H1 (cell line): ENCODE measurements around the gene PAQR5. TPM values are rescaled to one million over a fixed set of nuclear protein-coding genes. Genes with fewer than 3 reads are reported as not detected.
A peak's percentile ranks its signal among the peaks of the same experiment; 100 is the strongest.

Source experiments
- GTF2F1 ChIP-seq: IDR thresholded peaks from 2 replicates; pipeline ENCODE4 v1.6.1; 2012; ENCODE audit warnings: low read depth, low read length, improper control_type of control experiment, borderline replicate concordance
- HDAC2 ChIP-seq, 2 experiments: fragments of 300-600 bp in 1 of 2; sonication (generic) in 1 of 2; IDR thresholded peaks; 2 replicates each; pipeline ENCODE4 v1.6.1; 2011 to 2012; ENCODE audit warnings: low read depth in 2 of 2, low read length in 2 of 2, mild to moderate bottlenecking in 2 of 2, moderate library complexity in 2 of 2, borderline replicate concordance in 1 of 2, inconsistent platforms in 1 of 2
- polyA plus RNA-seq, 7 experiments: library from polyadenylated mRNA; depleted of rRNA in 3 of 7; stranded (reverse) in 5 of 7; unstranded in 2 of 7; fragments of >200 nt in 5 of 7; fragments of 200-250 nt in 2 of 7; gene quantifications; 1 replicate in 5 of 7; 2 replicates in 1 of 7; 4 replicates in 1 of 7; pipeline versions ENCODE4 v1.2.1 to v1.2.3, GENCODE V29; 2011 to 2013; ENCODE audit warnings: missing spikeins in 2 of 7, mixed read lengths in 2 of 7
- total RNA-seq: library from RNA; stranded (reverse); fragmentation: NEBNext Ultra II Directional; extraction: Animal tissue kit (Norgen Biotek cat#: 25700); gene quantifications from 2 replicates; pipeline ENCODE4 v1.2.1, GENCODE V29; 2021

Gene PAQR5
- total and polyA plus RNA-seq, 2 of the 8 experiments (the other 6 are each of a cell fraction or from before 2014, with no cell fraction given): 8.7 to 18.1 TPM

DNA sequence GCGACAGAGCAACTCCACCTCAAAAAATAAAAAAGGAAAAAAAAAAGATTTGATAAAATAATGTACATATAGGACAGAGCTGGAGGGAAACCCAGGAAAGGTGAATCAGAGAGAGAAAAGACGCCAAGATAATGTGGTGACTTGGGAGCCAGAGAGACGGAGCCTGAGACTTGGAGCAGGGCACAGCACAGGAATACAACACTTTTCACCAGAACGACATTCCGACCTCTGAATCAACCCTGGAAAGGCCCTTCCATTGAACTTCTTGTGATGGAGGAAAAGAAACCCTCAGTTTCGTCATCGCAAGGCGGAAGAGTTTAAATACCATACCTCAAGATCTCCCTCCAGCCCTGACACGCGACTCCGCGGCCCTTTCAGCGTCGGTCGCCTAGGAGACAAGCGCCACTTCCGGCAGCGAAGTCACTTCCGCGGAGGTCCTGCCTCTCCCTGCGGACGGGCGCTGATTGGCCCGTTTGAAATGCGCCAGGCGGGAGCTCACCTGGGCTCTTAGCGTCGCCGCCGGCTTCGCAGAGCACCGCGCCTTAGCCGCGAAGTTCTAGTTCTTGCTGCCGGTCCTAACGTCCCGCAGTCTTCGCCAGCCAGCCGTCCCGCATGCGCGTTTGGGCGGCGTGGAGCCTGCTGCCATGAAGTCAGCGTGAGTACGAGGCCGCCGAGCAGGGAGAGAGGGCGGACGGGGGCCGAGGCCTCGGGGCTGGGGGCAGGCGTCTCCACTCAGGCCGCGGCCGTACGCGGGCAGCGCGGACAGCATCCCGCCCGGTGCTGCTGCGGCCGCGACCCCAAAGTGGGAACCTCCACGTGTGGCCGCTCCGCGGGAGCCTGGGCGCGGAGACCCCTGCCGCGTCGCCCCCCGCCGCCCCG is 115.3 kb downstream of the PAQR5 start, which contains the start of gene KIF23 (continued):
- TF ChIP-seq HDAC2 (IDR thresholded peaks at IDR 0.05; ENCODE audit: borderline replicate concordance in 1 of 2, low read depth in 2 of 2, low read length in 2 of 2) (peak in 1 of 2 experiments; percentile 52; a peak in 1 of 4 replicates), GTF2F1 (peak; percentile 70; the same call in 1 of the 2 replicates)
